Neutrophil (primary cell): ENCODE measurements around the gene RRAGD.

ENCODE experiments used
- H3K27ac ChIP-seq: fragments of 200-600 bp; sonication (generic); 2 replicates; pipeline ENCODE4 v1.5.1; 2016; ENCODE audit warnings: mild to moderate bottlenecking, moderate library complexity
- H3K27me3 ChIP-seq: fragments of 200-600 bp; sonication (generic); 2 replicates; pipeline ENCODE4 v1.6.0; 2016; ENCODE audit warnings: mild to moderate bottlenecking
- H3K36me3 ChIP-seq: fragments of 200-600 bp; sonication (generic); 2 replicates; pipeline ENCODE4 v1.5.1; 2017
- H3K4me1 ChIP-seq, 2 experiments: fragments of 200-600 bp in 1 of 2; sonication (generic) in 1 of 2; 1 replicate in 1 of 2; 2 replicates in 1 of 2; pipeline versions ENCODE4 v1.5.1 to v1.6.1; 2013 to 2016; ENCODE audit warnings: low read depth in 1 of 2, low read length in 1 of 2, mild to moderate bottlenecking in 1 of 2, moderate library complexity in 1 of 2; ENCODE audit not compliant: control insufficient read depth in 1 of 2, insufficient read depth in 1 of 2
- H3K4me3 ChIP-seq, 2 experiments: fragments of 200-600 bp in 1 of 2; sonication (generic) in 1 of 2; 1 replicate in 1 of 2; 2 replicates in 1 of 2; pipeline ENCODE4 v1.5.1; 2013 to 2016; ENCODE audit warnings: low read depth in 1 of 2, low read length in 1 of 2, mild to moderate bottlenecking in 1 of 2, moderate library complexity in 1 of 2
- H3K9me3 ChIP-seq: fragments of 200-600 bp; sonication (generic); 2 replicates; pipeline ENCODE4 v1.5.1; 2016
- TF ChIP-seq, protein P1 (sequence below): fragments of 200-600 bp; sonication (generic); IDR thresholded peaks from 2 replicates; pipeline ENCODE4 v1.5.1; 2016; ENCODE audit warnings: antibody characterized with exemption

Gene RRAGD

DNA sequence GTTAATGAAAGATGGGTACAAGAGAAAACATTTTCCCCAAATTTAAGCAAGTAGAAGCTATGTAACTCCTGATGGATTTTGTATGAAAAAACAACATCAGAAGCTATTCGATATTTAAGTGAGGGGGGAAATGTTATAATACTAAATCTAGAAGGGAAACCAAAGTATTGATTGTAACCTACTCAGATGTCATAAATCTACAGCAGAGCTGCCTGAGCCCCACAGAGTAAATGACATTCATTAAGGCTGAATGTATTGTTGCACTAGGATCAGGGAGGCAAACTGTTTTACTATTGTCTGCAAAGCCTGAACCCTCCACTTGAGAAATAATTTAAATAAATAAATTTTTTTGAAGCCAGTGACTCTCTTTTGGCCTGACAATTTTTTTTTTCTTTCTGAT is 40.2 kb upstream of the RRAGD start:
- no peaks in the 10 kb centered on the region for H3K9me3 ChIP-seq
- H3K27me3 ChIP-seq: no peaks in the 10 kb centered on the region
- TF ChIP-seq, protein P1, sequence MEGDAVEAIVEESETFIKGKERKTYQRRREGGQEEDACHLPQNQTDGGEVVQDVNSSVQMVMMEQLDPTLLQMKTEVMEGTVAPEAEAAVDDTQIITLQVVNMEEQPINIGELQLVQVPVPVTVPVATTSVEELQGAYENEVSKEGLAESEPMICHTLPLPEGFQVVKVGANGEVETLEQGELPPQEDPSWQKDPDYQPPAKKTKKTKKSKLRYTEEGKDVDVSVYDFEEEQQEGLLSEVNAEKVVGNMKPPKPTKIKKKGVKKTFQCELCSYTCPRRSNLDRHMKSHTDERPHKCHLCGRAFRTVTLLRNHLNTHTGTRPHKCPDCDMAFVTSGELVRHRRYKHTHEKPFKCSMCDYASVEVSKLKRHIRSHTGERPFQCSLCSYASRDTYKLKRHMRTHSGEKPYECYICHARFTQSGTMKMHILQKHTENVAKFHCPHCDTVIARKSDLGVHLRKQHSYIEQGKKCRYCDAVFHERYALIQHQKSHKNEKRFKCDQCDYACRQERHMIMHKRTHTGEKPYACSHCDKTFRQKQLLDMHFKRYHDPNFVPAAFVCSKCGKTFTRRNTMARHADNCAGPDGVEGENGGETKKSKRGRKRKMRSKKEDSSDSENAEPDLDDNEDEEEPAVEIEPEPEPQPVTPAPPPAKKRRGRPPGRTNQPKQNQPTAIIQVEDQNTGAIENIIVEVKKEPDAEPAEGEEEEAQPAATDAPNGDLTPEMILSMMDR: no peak
- H3K36me3 ChIP-seq: no peaks in the 10 kb centered on the region
- H3K4me1 ChIP-seq: no peaks in the 10 kb centered on the region
- no peak overlapping the region for H3K27ac ChIP-seq
- no peak overlapping the region for H3K4me3 ChIP-seq

DNA sequence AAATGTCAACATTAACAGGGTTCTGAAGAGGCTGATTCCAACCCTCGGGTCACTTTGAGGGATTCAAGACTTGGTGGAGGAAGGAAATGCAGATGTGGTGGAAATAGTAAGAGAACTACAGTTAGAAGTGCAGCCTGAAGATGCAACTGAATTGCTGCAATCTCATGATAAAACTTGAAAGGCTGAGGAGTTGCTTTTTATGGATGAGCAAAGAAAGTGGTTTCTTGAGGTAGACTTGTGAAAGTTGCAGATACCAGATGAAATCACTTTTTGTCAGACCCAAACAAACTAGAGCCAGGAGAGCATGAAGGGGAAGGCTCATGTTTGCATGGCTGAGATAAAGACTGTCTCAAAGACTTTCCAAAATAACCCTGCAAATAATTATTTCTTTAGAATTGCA is 37.1 kb upstream of the RRAGD start:
- TF ChIP-seq, protein P1: no peak
- no peak overlapping the region for H3K27ac ChIP-seq
- H3K4me1 ChIP-seq: no peaks in the 10 kb centered on the region
- H3K9me3 ChIP-seq: no peaks in the 10 kb centered on the region
- no peaks in the 10 kb centered on the region for H3K27me3 ChIP-seq
- H3K36me3 ChIP-seq: no peaks in the 10 kb centered on the region
- no peak overlapping the region for H3K4me3 ChIP-seq

DNA sequence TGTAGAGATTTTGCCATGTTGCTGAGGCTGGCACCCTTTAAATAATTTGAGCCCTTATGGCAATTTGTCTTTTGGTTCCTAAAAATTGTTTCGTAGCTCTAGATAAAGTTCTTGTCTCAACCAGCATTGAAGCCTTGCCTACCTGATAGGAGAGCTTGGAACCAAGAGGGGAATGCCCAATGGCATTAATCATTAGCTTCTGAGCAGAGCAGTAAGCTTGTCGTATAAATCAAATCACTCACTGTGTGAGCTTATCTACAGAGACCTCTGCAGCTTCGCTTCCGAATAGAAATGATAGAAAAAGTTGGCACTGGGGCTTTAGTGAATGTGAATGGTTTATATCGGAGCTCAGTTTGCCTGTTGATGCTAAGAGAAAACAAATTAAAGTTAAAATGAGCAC is 31.6 kb upstream of the RRAGD start:
- Histone ChIP-seq H3K4me1 (no peaks in the 10 kb centered on the region), H3K27ac (no peak overlapping the region), H3K9me3 (no peaks in the 10 kb centered on the region), H3K27me3 (no peaks in the 10 kb centered on the region), H3K4me3 (no peak overlapping the region), H3K36me3 (no peaks in the 10 kb centered on the region)
- TF ChIP-seq, protein P1: no peak

DNA sequence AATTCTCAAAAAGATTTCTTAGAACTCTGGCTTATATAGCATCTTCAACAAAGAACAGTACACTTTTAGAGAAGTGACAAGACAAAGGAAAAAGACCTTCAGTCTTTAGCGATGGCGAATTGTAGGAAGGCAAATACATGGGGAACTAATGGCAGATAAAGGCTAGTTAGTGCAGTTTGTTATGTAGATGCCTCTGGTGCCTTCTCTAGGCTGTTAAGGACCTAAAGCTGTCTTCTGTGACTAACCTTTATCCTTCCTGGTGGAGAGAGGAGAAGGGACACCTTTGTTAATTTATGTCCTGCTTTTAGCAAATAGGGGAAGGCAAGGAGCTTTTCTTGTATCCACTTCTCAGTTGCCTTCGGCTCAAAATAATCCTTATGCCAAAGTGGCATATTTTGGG is 28.1 kb upstream of the RRAGD start:
- TF ChIP-seq, protein P1: no peak
- Histone ChIP-seq H3K27ac (no peak overlapping the region), H3K36me3 (no peaks in the 10 kb centered on the region), H3K4me3 (no peak overlapping the region), H3K27me3 (no peaks in the 10 kb centered on the region), H3K9me3 (no peaks in the 10 kb centered on the region), H3K4me1 (peaks cover 0 to 6% of the 10 kb centered on the region in 2 experiments)

DNA sequence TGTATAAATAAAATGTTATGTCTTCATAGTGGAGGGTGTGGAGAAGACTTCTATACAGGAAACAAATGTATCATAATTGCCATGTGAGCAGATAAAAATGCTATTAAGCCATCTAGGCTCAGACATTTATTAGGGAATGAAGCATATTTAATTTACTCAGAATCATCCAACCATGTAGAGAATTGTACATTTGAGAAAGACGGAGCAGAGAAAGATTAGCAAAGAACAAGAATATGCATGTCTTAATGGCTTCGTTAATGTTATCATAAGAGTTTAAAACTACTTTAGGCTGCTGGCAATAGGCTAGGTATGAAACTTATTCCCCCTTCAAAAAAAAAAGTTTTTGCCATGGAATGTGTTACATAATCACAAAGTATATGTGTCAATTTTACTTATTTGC is 26.9 kb upstream of the RRAGD start:
- TF ChIP-seq, protein P1: no peak
- Histone ChIP-seq H3K27me3 (no peaks in the 10 kb centered on the region), H3K27ac (no peak overlapping the region), H3K4me3 (no peak overlapping the region), H3K4me1 (peaks cover 1 to 10% of the 10 kb centered on the region in 2 experiments), H3K9me3 (no peaks in the 10 kb centered on the region), H3K36me3 (no peaks in the 10 kb centered on the region)

DNA sequence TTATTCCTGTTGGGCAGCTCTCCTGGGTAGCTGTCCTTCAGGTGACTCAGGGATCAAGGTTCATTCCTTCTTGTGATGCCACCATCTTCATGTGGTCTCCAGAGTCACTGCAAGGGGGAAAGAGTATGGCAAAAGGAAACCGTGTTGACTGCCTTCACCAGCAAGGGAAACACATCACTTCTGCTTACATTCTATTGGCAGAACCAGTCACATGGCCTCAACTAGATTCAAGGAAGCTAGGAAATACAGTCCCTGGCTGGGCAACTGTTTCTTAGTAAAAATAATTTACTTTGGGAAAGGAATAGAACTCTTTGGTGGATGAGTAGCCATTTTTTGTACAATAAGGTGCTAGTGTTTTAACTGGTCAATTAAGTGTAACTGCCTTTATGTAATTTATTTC is 26.2 kb upstream of the RRAGD start:
- H3K4me3 ChIP-seq: no peak overlapping the region
- no peaks in the 10 kb centered on the region for H3K9me3 ChIP-seq
- H3K27ac ChIP-seq: peak overlapping the region; percentile 24
- H3K36me3 ChIP-seq: no peaks in the 10 kb centered on the region
- no peaks in the 10 kb centered on the region for H3K27me3 ChIP-seq
- H3K4me1 ChIP-seq: peaks cover 9 to 16% of the 10 kb centered on the region in 2 experiments
- TF ChIP-seq, protein P1: no peak
